Panc1 (cell line): ENCODE data around the gene VAMP8.

Source experiments
- POLR2AphosphoS5 ChIP-seq: IDR thresholded peaks from 2 replicates; pipeline ENCODE4 v1.6.1; 2012; ENCODE audit warnings: mild to moderate bottlenecking, low read depth, low read length, moderate library complexity
- SIN3A ChIP-seq: IDR thresholded peaks from 2 replicates; pipeline ENCODE4 v1.6.1; 2012; ENCODE audit warnings: low read depth, mild to moderate bottlenecking, low read length, moderate library complexity, borderline replicate concordance; ENCODE audit not compliant: insufficient read depth
- TF ChIP-seq, protein P1 (sequence below): fragments of 450-650 bp; IDR thresholded peaks from 2 replicates; pipeline ENCODE4 v1.5.1; 2017; ENCODE audit warnings: mild to moderate bottlenecking

DNA sequence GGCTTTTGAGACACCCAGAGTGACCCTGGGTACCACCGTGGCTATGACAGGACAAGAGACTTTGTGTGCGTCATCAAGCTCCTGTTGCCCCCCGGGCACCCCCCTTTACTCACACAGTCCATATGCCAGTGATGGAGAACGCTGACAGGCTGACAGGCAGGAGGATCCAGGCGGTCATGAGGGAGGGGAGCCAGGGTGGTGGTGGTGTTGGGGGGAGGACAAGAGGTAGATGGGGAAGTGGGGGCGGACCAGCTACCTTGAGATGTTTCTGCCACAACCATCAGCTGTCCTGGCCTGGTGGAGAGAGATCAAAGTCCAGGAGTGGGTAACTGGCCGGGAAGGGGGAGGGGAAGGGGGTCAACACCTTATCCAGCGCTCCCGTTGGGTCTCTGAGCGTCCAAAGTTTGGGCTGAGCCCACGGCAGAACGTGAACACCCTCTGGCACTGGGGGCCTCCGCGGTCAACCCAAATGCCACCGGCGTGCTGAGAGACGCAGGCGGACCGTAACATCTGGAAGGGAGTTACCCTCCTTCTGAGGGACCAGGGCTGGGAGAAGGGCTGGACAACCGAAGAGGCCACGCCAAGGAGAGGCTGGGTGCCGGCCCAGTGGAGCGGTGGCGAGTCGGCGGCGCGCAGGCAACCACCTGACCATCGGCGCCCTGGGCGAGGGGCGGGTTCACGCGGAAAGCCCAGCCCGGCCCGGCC is 24.5 kb downstream of the VAMP8 start:
- TF ChIP-seq, protein P1, sequence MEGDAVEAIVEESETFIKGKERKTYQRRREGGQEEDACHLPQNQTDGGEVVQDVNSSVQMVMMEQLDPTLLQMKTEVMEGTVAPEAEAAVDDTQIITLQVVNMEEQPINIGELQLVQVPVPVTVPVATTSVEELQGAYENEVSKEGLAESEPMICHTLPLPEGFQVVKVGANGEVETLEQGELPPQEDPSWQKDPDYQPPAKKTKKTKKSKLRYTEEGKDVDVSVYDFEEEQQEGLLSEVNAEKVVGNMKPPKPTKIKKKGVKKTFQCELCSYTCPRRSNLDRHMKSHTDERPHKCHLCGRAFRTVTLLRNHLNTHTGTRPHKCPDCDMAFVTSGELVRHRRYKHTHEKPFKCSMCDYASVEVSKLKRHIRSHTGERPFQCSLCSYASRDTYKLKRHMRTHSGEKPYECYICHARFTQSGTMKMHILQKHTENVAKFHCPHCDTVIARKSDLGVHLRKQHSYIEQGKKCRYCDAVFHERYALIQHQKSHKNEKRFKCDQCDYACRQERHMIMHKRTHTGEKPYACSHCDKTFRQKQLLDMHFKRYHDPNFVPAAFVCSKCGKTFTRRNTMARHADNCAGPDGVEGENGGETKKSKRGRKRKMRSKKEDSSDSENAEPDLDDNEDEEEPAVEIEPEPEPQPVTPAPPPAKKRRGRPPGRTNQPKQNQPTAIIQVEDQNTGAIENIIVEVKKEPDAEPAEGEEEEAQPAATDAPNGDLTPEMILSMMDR: no peak
- TF ChIP-seq SIN3A (no peak), POLR2AphosphoS5 (no peak)
